Peyer's patch (tissue), 4 donors: Measurements from ENCODE around the gene KRTAP5-3.

ENCODE experiments used
- POLR2A ChIP-seq, 2 donors: fragments of 450-650 bp; IDR thresholded peaks; one replicate each; pipeline ENCODE4 v1.5.1; 2017; ENCODE audit warnings: antibody characterized with exemption in 2 of 2, mild to moderate bottlenecking in 2 of 2, moderate library complexity in 2 of 2
- TF ChIP-seq, protein P1 (sequence below), 6 experiments: fragments of 450-650 bp in 4 of 6; fragments of 200-600 bp in 2 of 6; sonication (generic) in 1 of 6; IDR thresholded peaks; one replicate each; pipeline ENCODE4 v1.5.1; 2017 to 2019; ENCODE audit warnings: antibody characterized with exemption in 6 of 6, mild to moderate bottlenecking in 3 of 6, moderate library complexity in 1 of 6

DNA sequence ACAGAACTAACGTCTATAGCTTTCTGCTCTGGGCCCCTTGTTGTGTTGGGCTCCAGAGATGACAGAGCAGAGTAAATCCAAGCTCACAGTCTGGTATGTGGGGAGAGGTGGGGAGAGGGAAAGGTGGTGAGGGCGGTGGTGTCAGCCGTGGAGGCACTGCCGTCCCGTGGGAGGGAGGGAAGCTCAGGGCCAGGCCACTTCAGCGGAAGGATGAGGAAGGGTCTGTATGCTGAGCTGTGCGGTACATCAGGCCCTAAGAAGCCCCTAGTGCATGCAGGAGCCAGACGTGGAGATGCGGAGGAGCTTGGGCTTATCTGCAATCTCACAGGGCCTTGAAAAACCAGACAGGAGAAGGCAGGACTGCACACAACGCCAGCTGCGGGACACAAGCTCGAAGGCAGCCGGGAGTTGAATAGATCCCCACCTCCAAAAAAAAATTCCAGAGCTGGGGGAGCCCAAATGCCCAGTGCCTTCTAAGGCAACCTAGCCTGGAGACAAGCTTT lies 22.9 kb upstream of the KRTAP5-3 start:
- TF ChIP-seq POLR2A (IDR thresholded peaks at IDR 0.05) = no peak
- TF ChIP-seq, protein P1, sequence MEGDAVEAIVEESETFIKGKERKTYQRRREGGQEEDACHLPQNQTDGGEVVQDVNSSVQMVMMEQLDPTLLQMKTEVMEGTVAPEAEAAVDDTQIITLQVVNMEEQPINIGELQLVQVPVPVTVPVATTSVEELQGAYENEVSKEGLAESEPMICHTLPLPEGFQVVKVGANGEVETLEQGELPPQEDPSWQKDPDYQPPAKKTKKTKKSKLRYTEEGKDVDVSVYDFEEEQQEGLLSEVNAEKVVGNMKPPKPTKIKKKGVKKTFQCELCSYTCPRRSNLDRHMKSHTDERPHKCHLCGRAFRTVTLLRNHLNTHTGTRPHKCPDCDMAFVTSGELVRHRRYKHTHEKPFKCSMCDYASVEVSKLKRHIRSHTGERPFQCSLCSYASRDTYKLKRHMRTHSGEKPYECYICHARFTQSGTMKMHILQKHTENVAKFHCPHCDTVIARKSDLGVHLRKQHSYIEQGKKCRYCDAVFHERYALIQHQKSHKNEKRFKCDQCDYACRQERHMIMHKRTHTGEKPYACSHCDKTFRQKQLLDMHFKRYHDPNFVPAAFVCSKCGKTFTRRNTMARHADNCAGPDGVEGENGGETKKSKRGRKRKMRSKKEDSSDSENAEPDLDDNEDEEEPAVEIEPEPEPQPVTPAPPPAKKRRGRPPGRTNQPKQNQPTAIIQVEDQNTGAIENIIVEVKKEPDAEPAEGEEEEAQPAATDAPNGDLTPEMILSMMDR (IDR thresholded peaks at IDR 0.05) = no peak
